HUDEP-2 (cell line): Measurements from ENCODE around the gene COL5A1.
"Not testable (repeated sequence)": the region's sequence is repeated elsewhere in the genome, so short reads cannot be mapped to it uniquely, and the experiment has no call there.

Experiments used
- DNase-seq, 76 experiments: peaks; one replicate each; lab custom pipeline; 2025; ENCODE audit not compliant: unreplicated experiment in 76 of 76; lab: John Stamatoyannopoulos, UW

Gene COL5A1

GRCh38 chr9:134638502-134639090 lies 3.0 kb upstream of the COL5A1 start:
- DNase-seq = no peak

GRCh38 chr9:134639994-134640393 lies 1.6 kb upstream of the COL5A1 start:
- DNase-seq = no peak

- DNase-seq = no peak
These were observed 964 bp upstream of the COL5A1 start for GRCh38 chr9:134640506-134641172.

- no peak for DNase-seq
These were observed 384 bp downstream of the COL5A1 start for GRCh38 chr9:134641990-134642384.

GRCh38 chr9:134642385-134643181 lies 980 bp downstream of the COL5A1 start:
- DNase-seq = no peak

GRCh38 chr9:134643222-134643671 lies 1.6 kb downstream of the COL5A1 start:
- DNase-seq = no peak

- DNase-seq = not testable (repeated sequence)
These were observed 2.8 kb downstream of the COL5A1 start for GRCh38 chr9:134644401-134644724.

GRCh38 chr9:134644725-134645606 lies 3.4 kb downstream of the COL5A1 start:
- no peak for DNase-seq

GRCh38 chr9:134645607-134646365 lies 4.2 kb downstream of the COL5A1 start:
- no peak for DNase-seq

GRCh38 chr9:134647359-134648080 lies 5.9 kb downstream of the COL5A1 start:
- no peak for DNase-seq

GRCh38 chr9:134648701-134649530 lies 7.3 kb downstream of the COL5A1 start:
- DNase-seq = no peak

GRCh38 chr9:134650431-134651190 lies 9.0 kb downstream of the COL5A1 start:
- DNase-seq = no peak

GRCh38 chr9:134651226-134651905 lies 9.8 kb downstream of the COL5A1 start:
- no peak for DNase-seq

- DNase-seq = no peak
These were observed 11.0 kb downstream of the COL5A1 start for GRCh38 chr9:134652291-134653225.

- DNase-seq = no peak
These were observed 11.8 kb downstream of the COL5A1 start for GRCh38 chr9:134653259-134654009.

- no peak for DNase-seq
These were observed 13.5 kb downstream of the COL5A1 start for GRCh38 chr9:134655101-134655500.
